Erythroblast (primary cell): ENCODE measurements around the gene BMP3.

Source experiments
- GATA1 ChIP-seq: IDR thresholded peaks from 2 replicates; pipeline ENCODE4 v1.6.1; 2011; ENCODE audit warnings: low read depth, mild to moderate bottlenecking, control low read depth, low read length, moderate library complexity
- POLR2A ChIP-seq: IDR thresholded peaks from 2 replicates; pipeline ENCODE4 v1.6.1; 2011; ENCODE audit warnings: mild to moderate bottlenecking, low read length

DNA sequence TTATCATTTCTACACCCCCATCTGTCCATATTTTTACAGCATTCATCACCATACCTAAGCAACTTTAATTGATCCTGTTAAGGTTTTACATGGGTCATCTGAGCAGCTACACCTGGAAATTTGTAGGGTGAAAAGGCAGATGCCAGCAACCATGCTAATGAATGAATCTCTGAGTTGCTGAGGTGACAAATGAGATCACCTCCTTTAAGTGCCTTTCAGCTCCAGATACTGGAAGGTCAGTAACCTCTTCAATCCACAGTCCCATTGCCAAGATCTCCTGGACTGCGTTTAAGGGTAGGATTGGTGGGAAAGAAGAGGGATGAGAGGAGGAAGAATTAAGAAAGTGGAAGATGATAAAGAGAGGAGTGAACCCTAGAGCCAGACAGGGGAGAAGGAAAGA is 8.5 kb upstream of the BMP3 start:
- TF ChIP-seq POLR2A = no peak
- TF ChIP-seq GATA1 = no peak
